ENCODE data around the gene PCSK7.
"Not testable (repeated sequence)": the region's sequence is repeated elsewhere in the genome, so short reads cannot be mapped to it uniquely, and the experiment has no call there.

PCSK7 gene

DNA sequence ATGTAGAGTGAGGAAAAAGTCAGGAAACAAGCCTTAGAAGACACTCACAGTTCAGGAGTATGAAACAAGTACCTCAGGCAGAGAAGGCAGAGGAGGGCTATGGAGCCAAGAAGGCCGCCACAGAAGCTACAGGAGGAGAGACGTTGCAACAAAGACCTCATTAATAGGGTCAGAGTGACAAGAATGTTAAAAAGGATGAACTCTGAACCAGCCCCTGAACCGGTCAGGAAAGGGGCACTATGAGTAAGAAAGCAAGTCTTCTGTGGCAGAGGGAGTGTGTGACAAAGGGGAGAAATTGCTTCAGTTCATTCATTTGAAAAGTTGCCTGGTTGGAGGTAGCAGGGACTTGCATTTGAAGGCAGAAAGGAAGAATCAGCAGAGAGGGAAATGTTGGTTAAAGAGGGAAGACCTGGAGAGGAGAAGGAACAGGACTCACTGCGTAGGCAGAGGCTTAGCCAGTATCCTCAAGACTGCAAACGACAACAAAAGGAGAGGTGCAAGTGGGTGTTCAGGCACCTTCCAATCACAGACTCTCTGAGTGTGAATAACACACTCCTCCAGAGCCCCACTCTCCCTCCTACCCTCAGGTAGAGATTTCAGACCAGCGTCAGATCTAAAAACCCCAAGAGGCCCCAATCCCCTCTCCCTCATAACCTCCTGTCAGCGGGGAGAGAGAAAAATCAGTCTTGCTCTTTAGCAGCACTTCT is 17.3 kb downstream of the PCSK7 start:
- in situ Hi-C loops (cut with HindIII; ENCODE audit: low pct_ligation_motif_present, low sequenced_read_pairs) = no loop called here
- no peak for TF ChIP-seq CTCF (IDR thresholded peaks at IDR 0.05; ENCODE audit: low read depth, low read length, missing control alignments)
- Histone ChIP-seq H3K27me3 (replicated peaks) (no peaks in the 10 kb centered on the region), H3K4me3 (ENCODE audit: low read depth, low read length) (no peak overlapping the region), H3K36me3 (replicated peaks) (peaks cover 22% of the 10 kb centered on the region), H3K27ac (no peak overlapping the region)
- no peak for DNase-seq

DNA sequence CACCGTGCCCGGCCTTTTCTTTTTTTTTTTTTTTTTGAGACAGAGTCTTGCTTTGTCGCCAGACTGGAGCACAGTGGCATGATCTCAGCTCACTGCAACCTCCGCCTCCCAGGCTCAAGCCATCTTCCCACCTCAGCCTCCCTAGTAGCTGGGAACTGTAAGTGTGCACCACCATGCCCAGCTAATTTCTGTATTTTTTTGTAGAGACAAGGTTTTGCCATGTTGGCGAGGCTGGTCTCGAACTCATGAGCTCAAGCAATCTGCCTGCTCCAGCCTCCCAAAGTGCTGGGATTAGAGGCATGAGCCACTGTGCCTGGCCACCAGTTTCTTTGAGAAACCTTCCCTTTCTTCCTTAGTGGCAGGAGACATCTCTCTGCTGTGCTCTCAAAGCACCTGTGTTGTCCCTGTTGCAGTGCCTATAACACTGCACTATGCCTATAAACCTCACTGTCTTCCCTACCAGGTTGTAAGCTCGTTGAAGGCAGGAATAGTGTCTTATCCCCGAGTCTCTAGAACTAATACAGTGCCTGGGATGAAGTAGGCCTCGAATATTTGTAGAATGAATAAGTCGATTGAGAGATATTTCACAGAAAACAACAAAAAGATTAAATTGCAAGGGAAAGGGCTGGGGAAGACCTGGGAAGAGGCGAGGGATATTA is 19.0 kb downstream of the PCSK7 start:
- no peak for TF ChIP-seq CTCF (IDR thresholded peaks at IDR 0.05; ENCODE audit: low read depth, low read length, missing control alignments)
- Histone ChIP-seq H3K36me3 (replicated peaks) (peaks cover 13% of the 10 kb centered on the region), H3K27me3 (replicated peaks) (no peaks in the 10 kb centered on the region), H3K27ac (no peak overlapping the region), H3K4me3 (ENCODE audit: low read depth, low read length) (no peak overlapping the region)
- in situ Hi-C loops (cut with HindIII; ENCODE audit: low pct_ligation_motif_present, low sequenced_read_pairs) = no loop called here
- DNase-seq = no peak

GRCh38 chr11:117210620-117211019 is 21.3 kb downstream of the PCSK7 start:
- no peak for TF ChIP-seq CTCF (IDR thresholded peaks at IDR 0.05; ENCODE audit: low read depth, low read length, missing control alignments)
- Histone ChIP-seq H3K36me3 (replicated peaks) (peaks cover 11% of the 10 kb centered on the region), H3K4me3 (ENCODE audit: low read depth, low read length) (no peak overlapping the region), H3K27me3 (replicated peaks) (no peaks in the 10 kb centered on the region), H3K27ac (no peak overlapping the region)
- in situ Hi-C loops (cut with HindIII; ENCODE audit: low pct_ligation_motif_present, low sequenced_read_pairs) = no loop called here
- no peak for DNase-seq

DNA sequence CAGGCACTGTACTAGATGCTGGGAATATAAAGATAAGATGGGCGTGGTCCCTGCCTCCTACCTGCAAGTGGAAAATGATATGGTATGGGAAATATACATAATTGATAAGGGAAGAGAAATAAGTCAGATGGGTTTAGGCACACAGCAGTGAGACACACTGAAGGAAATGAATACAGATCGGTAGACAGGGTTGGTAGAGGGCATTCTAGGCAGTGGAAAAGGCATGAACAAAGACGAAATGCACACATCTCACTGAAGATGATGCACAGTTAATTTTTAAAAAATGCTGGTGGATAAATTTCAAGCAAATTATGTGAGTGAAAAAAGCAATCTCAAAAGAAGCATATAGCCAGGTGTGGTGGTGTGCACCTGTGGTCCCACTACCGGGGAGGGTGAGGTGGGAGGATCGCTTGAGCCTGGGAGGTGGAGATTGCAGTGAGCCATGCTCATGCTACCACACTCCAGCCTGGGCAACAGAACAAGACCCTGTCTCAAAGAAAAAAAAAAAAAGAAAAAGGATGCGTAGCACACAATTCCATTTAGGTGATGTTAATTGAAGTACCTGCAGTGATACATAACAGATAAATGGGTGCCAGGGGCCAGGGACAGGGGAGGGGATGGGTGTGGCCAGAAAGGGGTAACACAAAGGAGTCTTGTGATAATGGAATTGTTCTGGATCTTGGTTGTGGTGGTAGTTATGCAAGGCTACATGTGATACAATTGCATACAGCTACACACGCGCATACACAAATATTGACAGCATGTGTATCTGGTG is 22.3 kb downstream of the PCSK7 start:
- H3K36me3 ChIP-seq (replicated peaks) = peaks cover 19% of the 10 kb centered on the region
- H3K27ac ChIP-seq; H3K27me3 ChIP-seq (replicated peaks); H3K4me3 ChIP-seq (ENCODE audit: low read depth, low read length); in situ Hi-C loops (cut with HindIII; ENCODE audit: low pct_ligation_motif_present, low sequenced_read_pairs): not testable (repeated sequence)
- peak; percentile 47 for DNase-seq

DNA sequence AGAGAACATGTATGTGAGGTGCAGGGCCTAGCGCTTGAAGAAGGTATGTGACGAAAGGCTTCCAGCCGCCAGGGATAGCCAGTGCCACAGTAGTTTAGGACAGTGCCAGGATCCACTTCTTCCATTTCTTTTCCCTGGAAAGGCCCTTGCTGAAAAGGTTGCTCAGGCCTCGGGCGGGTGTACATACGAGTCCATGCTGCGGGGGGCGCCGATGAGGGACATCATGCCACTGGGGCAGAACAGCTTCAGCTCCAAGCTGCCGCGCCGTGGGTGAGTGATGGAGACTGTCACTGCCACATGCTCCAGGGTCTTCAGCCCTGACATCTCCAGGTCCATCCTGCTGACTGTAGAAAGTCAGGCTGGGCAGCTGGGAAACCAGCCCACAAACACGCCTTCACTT is 23.2 kb downstream of the PCSK7 start:
- peak; percentile 16 for TF ChIP-seq CTCF (IDR thresholded peaks at IDR 0.05; ENCODE audit: low read depth, low read length, missing control alignments)
- H3K4me3 ChIP-seq (ENCODE audit: low read depth, low read length); in situ Hi-C loops (cut with HindIII; ENCODE audit: low pct_ligation_motif_present, low sequenced_read_pairs); H3K27ac ChIP-seq; H3K27me3 ChIP-seq (replicated peaks): not testable (repeated sequence)
- H3K36me3 ChIP-seq (replicated peaks) = peaks cover 27% of the 10 kb centered on the region
- peak; percentile 44 for DNase-seq

- H3K36me3 ChIP-seq (replicated peaks) = peaks cover 31% of the 10 kb centered on the region
- DNase-seq; H3K4me3 ChIP-seq (ENCODE audit: low read depth, low read length); H3K27me3 ChIP-seq (replicated peaks); H3K27ac ChIP-seq; in situ Hi-C loops (cut with HindIII; ENCODE audit: low pct_ligation_motif_present, low sequenced_read_pairs): not testable (repeated sequence)
Observed at GRCh38 chr11:117207481-117207880, 24.4 kb downstream of the PCSK7 start.

DNA sequence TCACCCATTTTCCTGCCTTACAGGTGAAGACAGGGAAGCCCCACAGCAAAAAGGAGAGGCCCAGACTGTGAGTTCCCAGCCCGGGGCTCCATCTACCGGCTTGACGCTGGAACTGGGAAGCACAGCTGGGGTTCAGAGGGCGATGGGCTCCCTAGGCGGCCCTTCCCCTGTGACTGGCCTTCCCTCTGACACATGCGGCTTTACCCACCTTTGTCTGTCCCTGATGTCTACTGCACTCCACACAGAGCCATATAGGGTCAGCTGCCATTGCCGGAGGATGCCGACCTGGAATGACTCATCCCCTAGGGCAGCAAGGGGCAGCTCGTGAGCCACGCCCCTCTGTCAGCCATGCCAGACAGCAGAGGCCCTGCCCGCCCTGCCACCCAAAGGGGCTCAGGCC is 25.0 kb downstream of the PCSK7 start:
- in situ Hi-C loops (cut with HindIII; ENCODE audit: low pct_ligation_motif_present, low sequenced_read_pairs); H3K4me3 ChIP-seq (ENCODE audit: low read depth, low read length); H3K27me3 ChIP-seq (replicated peaks); H3K27ac ChIP-seq; DNase-seq: not testable (repeated sequence)
- H3K36me3 ChIP-seq (replicated peaks) = peaks cover 37% of the 10 kb centered on the region

- H3K27me3 ChIP-seq (replicated peaks); DNase-seq; H3K27ac ChIP-seq; in situ Hi-C loops (cut with HindIII; ENCODE audit: low pct_ligation_motif_present, low sequenced_read_pairs); H3K4me3 ChIP-seq (ENCODE audit: low read depth, low read length): not testable (repeated sequence)
- peaks cover 44% of the 10 kb centered on the region for H3K36me3 ChIP-seq (replicated peaks)
Observed at GRCh38 chr11:117206111-117206510, 25.8 kb downstream of the PCSK7 start.
